Urinary bladder (tissue), 4 donors: ENCODE measurements around the gene GNA15. TPM values are rescaled to one million over a fixed set of nuclear protein-coding genes. Genes with fewer than 3 reads are reported as not detected.
"Not testable (repeated sequence)": the region's sequence is repeated elsewhere in the genome, so short reads cannot be mapped to it uniquely, and the experiment has no call there.

Experiments
- DNase-seq: peaks from one replicate; pipeline ENCODE4 v3.0.0-alpha.2; 2015; ENCODE audit errors: extremely low spot score
- H3K27ac ChIP-seq: one replicate; pipeline ENCODE4 v1.5.1; 2013; ENCODE audit warnings: low read depth, mild to moderate bottlenecking, moderate library complexity
- H3K36me3 ChIP-seq: one replicate; pipeline ENCODE4 v1.6.1; 2013; ENCODE audit warnings: mild to moderate bottlenecking, moderate library complexity; ENCODE audit not compliant: insufficient read depth
- H3K4me1 ChIP-seq: one replicate; pipeline ENCODE4 v1.6.1; 2013; ENCODE audit warnings: mild to moderate bottlenecking, moderate library complexity; ENCODE audit not compliant: insufficient read depth
- H3K4me3 ChIP-seq: one replicate; pipeline ENCODE4 v1.5.1; 2013; ENCODE audit warnings: low read depth, low read length
- WGBS: extraction: QIAGEN DNeasy Blood & Tissue Kit; methylation state at CpG from one replicate; pipeline ENCODE4 v1.1.7; 2013; 5-methylcytosine and 5-hydroxymethylcytosine counted together
- polyA plus RNA-seq: library from polyadenylated mRNA; stranded (reverse); fragments of 200-250 nt; gene quantifications from one replicate; pipeline ENCODE4 v1.2.3, GENCODE V29; 2013
- total RNA-seq: library from RNA; depleted of rRNA; stranded (reverse); fragments of >200 nt; gene quantifications from one replicate; pipeline ENCODE4 v1.2.3, GENCODE V29; 2014
- donor health status: healthy with polysubstance abuse.
- donor health status: healthy.

Gene GNA15
- total and polyA plus RNA-seq, 2 donors: 6.2 to 9.6 TPM

DNA sequence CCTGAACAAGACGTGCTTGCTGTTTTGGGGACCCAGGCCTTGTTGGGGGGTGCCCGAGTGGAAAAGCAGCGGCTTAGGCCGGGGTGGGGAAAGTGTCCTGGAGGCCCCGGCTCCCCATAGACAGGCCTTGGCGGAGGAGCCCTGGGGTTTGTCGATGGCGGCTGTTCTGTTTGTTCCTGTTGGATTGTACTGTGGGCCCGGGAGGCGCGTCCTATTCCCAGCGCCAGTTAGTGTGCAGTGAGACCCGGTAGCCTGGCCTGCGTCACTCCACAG is 61.0 kb downstream of the GNA15 start:
- H3K36me3 ChIP-seq: no peaks in the 10 kb centered on the region
- H3K4me1 ChIP-seq: no peaks in the 10 kb centered on the region
- no peak overlapping the region for H3K4me3 ChIP-seq
- DNase-seq: no peak
- no peak overlapping the region for H3K27ac ChIP-seq
- 94% methylated on average over 14 of the region's 14 CpGs for WGBS

DNA sequence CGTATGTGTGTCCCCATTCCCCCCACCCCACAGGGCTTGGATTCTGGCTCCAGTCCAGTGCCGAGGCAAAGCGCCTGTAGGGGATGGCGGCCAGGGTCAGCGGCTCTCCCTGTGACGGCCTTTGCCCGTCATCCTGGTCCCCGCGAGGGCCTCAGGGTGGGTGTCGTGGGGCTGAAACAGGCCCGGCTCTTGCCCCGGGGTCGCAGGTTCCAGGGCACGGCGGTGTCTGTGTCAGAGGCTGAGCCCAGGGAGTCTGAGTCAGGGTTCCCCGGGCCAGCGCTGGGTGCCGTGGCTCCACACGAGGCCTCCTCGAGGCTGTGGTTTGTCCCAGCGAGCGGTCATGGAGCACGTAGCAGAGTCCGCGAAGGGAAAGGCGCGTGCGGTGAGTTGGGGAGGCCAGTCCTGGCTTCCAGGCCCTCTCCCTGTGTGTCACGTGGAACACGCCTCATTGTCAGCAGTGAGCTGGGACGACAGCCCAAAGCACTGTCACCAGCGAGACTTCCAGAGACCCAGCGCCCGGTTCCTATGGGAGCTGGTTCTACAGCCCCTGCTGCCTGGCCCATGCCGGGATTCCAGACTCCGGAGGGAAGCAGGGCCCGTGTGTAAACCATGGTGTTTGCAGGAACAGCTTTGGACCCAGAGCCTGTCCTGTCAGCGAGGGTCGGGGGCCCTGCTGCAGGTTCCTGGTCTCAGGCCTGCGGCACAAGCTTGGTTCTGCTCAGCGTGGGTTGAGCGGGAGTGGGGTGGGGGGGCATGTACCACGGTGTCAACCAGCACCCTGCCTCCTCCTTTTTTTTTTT is 63.3 kb downstream of the GNA15 start:
- Histone ChIP-seq H3K36me3 (peaks cover 5% of the 10 kb centered on the region), H3K4me3 (no peak overlapping the region), H3K4me1 (no peaks in the 10 kb centered on the region), H3K27ac (no peak overlapping the region)
- 94% methylated on average over 43 of the region's 43 CpGs for WGBS
- no peak for DNase-seq

DNA sequence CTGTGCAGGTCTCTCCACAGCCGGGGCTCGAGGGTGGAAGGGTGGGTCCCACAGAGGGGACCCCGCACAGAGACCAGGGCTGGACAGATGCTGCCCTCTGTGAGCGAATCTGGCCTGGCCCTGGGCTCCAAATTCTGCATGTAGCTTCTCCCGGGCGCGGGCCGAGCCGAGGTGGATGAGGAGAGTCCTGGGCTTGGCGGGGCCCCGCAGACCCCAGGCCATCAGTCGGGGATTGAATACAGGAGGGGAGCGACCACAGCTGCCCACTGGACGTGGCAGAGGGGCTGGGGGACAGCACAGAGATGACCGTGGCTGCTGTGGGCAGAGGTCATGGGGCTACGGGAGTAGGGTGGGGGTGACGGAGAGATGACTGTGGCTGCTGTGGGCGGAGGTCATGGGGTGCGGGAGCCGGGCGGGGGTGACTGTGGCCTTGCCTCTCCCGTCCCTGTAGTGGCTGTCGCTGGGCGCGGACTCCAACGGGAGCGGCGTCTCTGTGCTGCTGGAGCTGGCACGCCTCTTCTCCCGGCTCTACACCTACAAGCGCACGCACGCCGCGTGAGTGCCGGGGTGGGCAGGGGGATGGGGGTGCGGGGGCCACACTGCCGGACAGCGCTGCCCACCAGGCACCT is 65.4 kb downstream of the GNA15 start:
- DNase-seq: no peak
- WGBS: 94% methylated on average over 39 of the region's 39 CpGs
- peaks cover 10% of the 10 kb centered on the region for H3K36me3 ChIP-seq
- no peaks in the 10 kb centered on the region for H3K4me1 ChIP-seq
- no peak overlapping the region for H3K4me3 ChIP-seq
- no peak overlapping the region for H3K27ac ChIP-seq

DNA sequence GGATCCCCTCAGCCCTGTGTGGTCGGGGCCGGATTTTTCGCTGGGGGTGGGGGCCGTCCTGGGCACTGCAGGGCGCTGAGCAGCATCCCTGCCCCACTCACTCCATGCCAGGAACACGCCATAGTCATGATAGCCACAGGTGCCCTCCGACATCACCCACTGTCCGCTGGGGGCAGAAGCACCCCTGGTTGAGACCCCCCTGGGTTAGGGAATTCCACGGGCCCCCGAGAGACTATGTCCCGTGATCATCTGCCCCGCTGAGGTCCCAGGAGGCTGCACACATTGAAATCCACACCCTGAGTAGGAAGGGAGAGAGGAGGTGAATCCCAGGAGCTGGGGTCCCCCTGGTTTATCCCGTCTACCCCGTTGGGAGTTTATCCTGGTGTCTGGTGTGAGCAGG is 66.1 kb downstream of the GNA15 start:
- H3K36me3 ChIP-seq: peaks cover 10% of the 10 kb centered on the region
- no peak for DNase-seq

DNA sequence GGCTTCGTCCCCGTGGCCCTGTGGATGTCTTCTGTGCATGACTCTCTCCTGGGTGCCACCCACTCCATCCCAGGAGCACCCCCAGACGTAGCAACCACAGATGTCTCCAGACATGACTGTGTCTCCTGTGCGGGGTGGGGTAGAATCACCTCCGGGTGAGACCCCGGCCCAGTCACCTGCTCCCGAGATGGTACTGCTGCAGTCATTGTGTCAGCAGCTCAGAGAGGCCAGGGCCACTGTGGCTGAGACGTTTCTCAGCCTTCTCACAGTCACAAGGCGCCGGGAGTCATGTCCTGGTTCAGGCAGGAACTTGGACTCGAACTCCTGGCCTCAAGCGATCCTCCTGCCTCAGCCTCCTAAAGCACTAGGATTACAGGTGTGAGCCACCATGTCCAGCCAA is 66.5 kb downstream of the GNA15 start:
- Histone ChIP-seq H3K4me3 (no peak overlapping the region), H3K4me1 (no peaks in the 10 kb centered on the region), H3K36me3 (peaks cover 10% of the 10 kb centered on the region), H3K27ac (no peak overlapping the region)
- DNase-seq: no peak
- 90% methylated on average over 12 of the region's 12 CpGs for WGBS

More for the DNA sequence above, 66.1 kb downstream of the GNA15 start:
- H3K27ac ChIP-seq: no peak overlapping the region
- 97% methylated on average over 14 of the region's 14 CpGs for WGBS
- no peaks in the 10 kb centered on the region for H3K4me1 ChIP-seq
- no peak overlapping the region for H3K4me3 ChIP-seq

DNA sequence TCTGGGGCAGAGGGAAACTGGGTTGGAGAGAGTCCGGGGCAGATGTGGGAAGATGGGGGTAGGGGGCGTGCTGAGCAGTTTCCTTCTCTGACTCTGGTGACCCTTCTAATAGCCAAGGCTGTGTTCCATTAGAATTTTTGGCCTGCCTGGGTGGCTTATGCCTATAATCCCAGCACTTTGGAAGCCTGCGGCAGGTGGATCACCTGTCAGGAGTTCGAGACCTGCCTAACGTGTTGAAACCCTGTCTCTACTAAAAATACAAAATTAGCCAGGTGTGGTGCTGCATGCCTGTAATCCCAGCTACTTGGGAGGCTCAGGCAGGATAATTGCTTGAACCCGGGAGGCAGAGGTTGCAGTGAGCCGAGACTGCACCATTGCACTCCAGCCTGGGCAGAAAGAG is 67.1 kb downstream of the GNA15 start:
- H3K27ac ChIP-seq, H3K4me3 ChIP-seq, H3K4me1 ChIP-seq, DNase-seq: not testable (repeated sequence)
- 95% methylated on average over 7 of the region's 7 CpGs for WGBS
- H3K36me3 ChIP-seq: peaks cover 14% of the 10 kb centered on the region

DNA sequence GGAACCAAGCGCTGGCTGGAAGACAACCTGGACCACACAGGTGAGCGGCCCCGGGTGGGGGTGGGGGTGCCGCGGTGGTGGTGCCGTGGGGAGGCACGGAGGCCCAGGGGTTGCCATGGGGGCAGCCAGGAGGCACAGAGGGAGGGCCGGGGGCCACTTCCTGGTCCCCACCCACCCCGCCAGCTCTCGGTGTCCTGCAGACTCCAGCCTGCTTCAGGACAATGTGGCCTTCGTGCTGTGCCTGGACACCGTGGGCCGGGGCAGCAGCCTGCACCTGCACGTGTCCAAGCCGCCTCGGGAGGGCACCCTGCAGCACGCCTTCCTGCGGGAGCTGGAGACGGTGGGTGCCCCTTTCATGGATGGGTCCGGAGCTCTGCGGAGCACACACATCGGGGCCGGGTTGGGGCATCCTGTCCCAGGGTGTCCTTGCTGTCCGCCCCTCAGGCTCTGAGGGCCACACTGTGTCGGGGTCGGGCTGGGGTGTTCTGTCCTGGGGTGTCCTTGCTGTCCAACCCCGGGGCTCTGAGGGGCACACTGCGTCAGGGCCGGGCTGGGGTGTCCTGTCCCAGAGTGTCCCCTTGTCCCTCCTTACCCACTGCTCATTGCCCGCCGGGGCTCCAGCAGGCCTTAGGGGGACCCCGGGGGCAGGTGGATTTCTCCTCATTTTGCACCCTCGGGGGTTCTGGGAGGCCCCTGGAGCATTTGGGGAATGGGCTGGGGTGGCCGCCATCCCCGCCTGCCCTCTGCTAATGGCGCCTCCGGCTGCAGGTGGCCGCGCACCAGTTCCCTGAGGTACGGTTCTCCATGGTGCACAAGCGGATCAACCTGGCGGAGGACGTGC is 68.2 kb downstream of the GNA15 start:
- Histone ChIP-seq H3K4me1 (no peaks in the 10 kb centered on the region), H3K27ac (no peak overlapping the region), H3K36me3 (peaks cover 15% of the 10 kb centered on the region), H3K4me3 (no peak overlapping the region)
- DNase-seq: no peak
- WGBS: 96% methylated on average over 43 of the region's 43 CpGs

DNA sequence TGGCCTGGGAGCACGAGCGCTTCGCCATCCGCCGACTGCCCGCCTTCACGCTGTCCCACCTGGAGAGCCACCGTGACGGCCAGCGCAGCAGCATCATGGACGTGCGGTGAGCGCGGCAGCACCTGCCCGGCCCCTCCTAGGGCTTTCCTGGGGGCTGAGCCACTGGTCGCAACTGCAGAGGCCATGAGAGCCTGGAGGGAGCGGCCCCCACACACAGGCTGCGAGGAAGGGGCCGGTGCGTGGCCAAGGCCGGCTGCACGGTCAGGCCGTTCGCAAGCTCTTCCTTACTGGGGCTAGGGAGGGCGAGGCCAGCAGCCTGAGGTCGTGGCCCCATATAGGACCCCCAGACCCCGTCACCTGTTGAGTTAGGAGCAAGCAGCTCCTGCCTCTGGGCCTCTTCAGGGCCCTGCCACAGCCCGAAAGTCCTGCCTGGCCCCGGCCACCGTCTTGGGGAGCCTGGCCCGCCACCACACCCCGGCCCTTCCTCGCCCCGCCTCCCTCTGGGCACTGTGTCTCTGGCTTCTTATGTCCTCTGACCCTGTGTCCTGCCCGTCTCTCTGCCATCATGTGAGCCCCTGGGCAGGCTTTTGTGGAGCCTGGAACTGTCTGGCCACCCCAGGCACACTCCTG is 68.9 kb downstream of the GNA15 start:
- H3K27ac ChIP-seq: no peak overlapping the region
- peaks cover 15% of the 10 kb centered on the region for H3K36me3 ChIP-seq
- DNase-seq: no peak
- H3K4me1 ChIP-seq: no peaks in the 10 kb centered on the region
- H3K4me3 ChIP-seq: no peak overlapping the region
- WGBS: 96% methylated on average over 35 of the region's 35 CpGs

DNA sequence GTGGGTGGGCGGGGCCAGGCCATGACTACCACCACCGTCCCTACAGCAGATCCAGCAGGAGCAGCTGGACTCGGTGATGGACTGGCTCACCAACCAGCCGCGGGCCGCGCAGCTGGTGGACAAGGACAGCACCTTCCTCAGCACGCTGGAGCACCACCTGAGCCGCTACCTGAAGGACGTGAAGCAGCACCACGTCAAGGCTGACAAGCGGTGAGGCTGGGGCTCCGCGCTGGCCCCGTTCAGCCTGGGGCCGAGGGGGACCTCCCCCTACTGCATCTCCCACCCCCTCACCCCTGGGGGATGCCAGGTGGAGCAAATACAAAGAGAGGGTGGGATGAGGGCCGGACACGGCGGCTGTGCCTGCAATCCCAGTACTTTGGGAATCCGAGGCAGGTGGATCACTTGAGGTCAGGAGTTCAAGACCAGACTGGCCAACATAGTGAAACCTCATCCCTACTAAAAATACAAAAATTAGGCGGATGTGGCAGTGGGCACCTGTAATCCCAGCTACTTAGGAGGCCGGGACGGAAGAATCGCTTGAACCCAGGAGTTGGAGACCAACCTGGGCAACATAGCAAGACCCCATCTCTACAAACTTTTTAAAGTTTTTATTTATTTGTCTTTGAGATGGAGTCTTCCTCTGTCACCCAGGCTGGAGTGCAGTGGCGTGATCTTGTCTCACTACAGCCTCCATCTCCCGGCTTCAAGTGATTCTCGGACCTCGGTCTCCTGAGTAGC is 70.6 kb downstream of the GNA15 start:
- peaks cover 15% of the 10 kb centered on the region for H3K36me3 ChIP-seq
- DNase-seq: no peak
- 95% methylated on average over 28 of the region's 28 CpGs for WGBS

DNA sequence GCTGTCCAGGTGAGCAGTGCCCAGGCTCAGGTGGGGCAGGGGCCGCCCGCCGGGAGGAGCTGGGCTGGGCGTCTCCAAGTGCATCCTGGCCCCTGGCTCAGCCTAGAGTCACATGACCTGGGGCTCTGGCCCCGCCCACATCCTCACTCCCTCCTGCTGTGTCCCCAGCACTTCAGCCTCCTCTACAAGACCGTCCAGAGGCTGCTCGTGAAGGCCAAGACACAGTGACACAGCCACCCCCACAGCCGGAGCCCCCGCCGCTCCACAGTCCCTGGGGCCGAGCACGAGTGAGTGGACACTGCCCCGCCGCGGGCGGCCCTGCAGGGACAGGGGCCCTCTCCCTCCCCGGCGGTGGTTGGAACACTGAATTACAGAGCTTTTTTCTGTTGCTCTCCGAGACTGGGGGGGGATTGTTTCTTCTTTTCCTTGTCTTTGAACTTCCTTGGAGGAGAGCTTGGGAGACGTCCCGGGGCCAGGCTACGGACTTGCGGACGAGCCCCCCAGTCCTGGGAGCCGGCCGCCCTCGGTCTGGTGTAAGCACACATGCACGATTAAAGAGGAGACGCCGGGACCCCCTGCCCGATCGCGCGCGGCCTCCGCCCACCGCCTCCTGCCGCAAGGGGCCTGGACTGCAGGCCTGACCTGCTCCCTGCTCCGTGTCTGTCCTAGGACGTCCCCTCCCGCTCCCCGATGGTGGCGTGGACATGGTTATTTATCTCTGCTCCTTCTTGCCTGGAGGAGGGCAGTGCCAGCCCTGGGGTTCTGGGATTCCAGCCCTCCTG is 71.8 kb downstream of the GNA15 start:
- WGBS: 90% methylated on average over 43 of the region's 43 CpGs
- DNase-seq: no peak
- H3K27ac ChIP-seq: no peak overlapping the region
- peaks cover 15% of the 10 kb centered on the region for H3K36me3 ChIP-seq
- no peak overlapping the region for H3K4me3 ChIP-seq
- H3K4me1 ChIP-seq: no peaks in the 10 kb centered on the region

More for the DNA sequence above, 70.6 kb downstream of the GNA15 start:
- no peak overlapping the region for H3K27ac ChIP-seq
- H3K4me3 ChIP-seq: no peak overlapping the region
- H3K4me1 ChIP-seq: no peaks in the 10 kb centered on the region

DNA sequence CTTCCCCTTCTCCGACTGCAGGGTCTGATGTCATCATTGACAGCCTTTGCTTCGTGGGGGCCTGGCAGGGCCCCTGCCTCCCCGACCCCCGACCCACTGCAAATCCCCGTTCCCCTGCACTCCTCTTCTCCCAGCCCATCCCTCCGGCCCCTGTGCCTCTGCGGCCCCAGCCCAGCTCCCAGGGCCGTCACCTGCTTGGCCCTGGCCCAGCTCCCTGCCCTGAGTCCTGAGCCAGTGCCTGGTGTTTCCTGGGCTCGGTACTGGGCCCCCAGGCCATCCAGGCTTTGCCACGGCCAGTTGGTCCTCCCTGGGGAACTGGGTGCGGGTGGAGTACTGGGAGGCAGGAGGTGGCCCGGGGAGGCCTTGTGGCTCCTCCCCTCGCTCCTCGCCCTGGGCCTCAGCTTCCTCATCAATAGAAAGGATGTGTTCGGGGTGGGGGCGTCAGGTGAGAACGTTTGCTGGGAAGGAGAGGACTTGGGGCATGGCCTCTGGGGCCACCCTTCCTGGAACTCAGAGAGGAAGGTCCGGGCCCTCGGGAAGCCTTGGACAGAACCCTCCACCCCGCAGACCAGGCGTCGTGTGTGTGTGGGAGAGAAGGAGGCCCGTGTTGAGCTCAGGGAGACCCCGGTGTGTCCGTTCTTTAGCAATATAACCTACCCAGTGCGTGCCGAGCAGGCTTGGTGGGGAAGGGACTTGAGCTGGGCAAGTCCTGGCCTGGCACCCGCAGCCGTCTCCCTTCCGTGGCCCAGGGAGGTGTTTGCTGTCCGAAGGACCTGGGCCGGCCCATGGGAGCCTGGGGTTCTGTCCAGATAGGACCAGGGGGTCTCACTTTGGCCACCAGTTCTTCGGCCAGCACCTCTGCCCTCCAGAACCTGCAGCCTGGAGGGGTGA is 72.7 kb downstream of the GNA15 start:
- Histone ChIP-seq H3K4me3 (no peak overlapping the region), H3K27ac (no peak overlapping the region), H3K4me1 (no peaks in the 10 kb centered on the region), H3K36me3 (peaks cover 13% of the 10 kb centered on the region)
- DNase-seq: no peak
- 91% methylated on average over 33 of the region's 33 CpGs for WGBS
